K562 (cell line): Measurements from ENCODE around the gene IQCN. TPM values are rescaled to one million over a fixed set of nuclear protein-coding genes. Genes with fewer than 3 reads are reported as not detected.

Source experiments
- CBX1 ChIP-seq: sonication (generic); IDR thresholded peaks from 2 replicates; pipeline ENCODE4 v1.6.1; 2016; ENCODE audit warnings: antibody characterized with exemption, low read depth, mild to moderate bottlenecking
- CREB3 ChIP-seq: fragments of 450-650 bp; conservative IDR thresholded peaks from 2 replicates; pipeline ENCODE4 v1.6.1; 2016; ENCODE audit warnings: missing genetic modification characterization, low read depth, mild to moderate bottlenecking, missing compliant biosample characterization, moderate library complexity
- CREM ChIP-seq: IDR thresholded peaks from 2 replicates; pipeline ENCODE4 v1.6.1; 2014; ENCODE audit warnings: antibody characterized with exemption, low read depth
- HDAC1 ChIP-seq, 2 experiments: fragments of 450-650 bp; IDR thresholded peaks; 2 replicates each; pipeline ENCODE4 v1.6.1; 2016 to 2017; ENCODE audit warnings: inconsistent platforms in 1 of 2, mild to moderate bottlenecking in 1 of 2, moderate library complexity in 1 of 2
- HNRNPUL1 ChIP-seq: fragments of 200-400 bp; formaldehyde crosslinking; IDR thresholded peaks from 2 replicates; pipeline ENCODE4 v1.6.1; 2017; ENCODE audit warnings: low read length
- KAT2B ChIP-seq: IDR thresholded peaks from one replicate; pipeline ENCODE4 v1.6.1; 2012; ENCODE audit warnings: low read depth, mild to moderate bottlenecking, control low read depth, inconsistent platforms, low read length, moderate library complexity
- MED1 ChIP-seq: sonication (generic); formaldehyde crosslinking; IDR thresholded peaks from 2 replicates; pipeline ENCODE4 v1.8.1; 2023; ENCODE audit warnings: missing genetic modification reagents, borderline replicate concordance
- MEIS2 ChIP-seq: fragments of 450-650 bp; IDR thresholded peaks from 2 replicates; pipeline ENCODE4 v1.6.1; 2014; ENCODE audit warnings: mild to moderate bottlenecking; ENCODE audit not compliant: partially characterized antibody
- POLR2AphosphoS5 ChIP-seq: IDR thresholded peaks from 2 replicates; pipeline ENCODE4 v1.6.1; 2011; ENCODE audit warnings: mild to moderate bottlenecking, low read depth, low read length, moderate library complexity; ENCODE audit not compliant: control insufficient read depth, insufficient read depth
- TGIF2 ChIP-seq: sonication (generic); formaldehyde crosslinking; IDR thresholded peaks from 2 replicates; pipeline ENCODE4 v1.8.1; 2022; ENCODE audit warnings: mild to moderate bottlenecking, missing genetic modification reagents, moderate library complexity
- ZBTB43 ChIP-seq: sonication (generic); formaldehyde crosslinking; IDR thresholded peaks from 2 replicates; pipeline ENCODE4 v1.8.0; 2023; ENCODE audit warnings: mild to moderate bottlenecking, missing genetic modification reagents
- ZNF263 ChIP-seq: sonication (generic); formaldehyde crosslinking; IDR thresholded peaks from 2 replicates; pipeline ENCODE4 v1.8.0; 2022; ENCODE audit warnings: mild to moderate bottlenecking, missing genetic modification reagents, borderline replicate concordance
- ZNF644 ChIP-seq: fragments of 200-800 bp; sonication (Bioruptor generic); IDR thresholded peaks from 2 replicates; pipeline ENCODE4 v1.6.1; 2016; ENCODE audit warnings: low read depth, missing genetic modification characterization, missing compliant biosample characterization
- ZNF668 ChIP-seq: fragments of 250-450 bp; sonication (Bioruptor Pico); IDR thresholded peaks from 2 replicates; pipeline ENCODE4 v1.8.0; 2022; ENCODE audit warnings: mild to moderate bottlenecking, inconsistent platforms
- polyA plus RNA-seq, 8 experiments: library from polyadenylated mRNA; depleted of rRNA in 4 of 8; stranded (reverse) in 5 of 8; unstranded in 3 of 8; fragments of >200 nt; fragmentation: Nextera tagmentation in 2 of 8; fragmentation: Illumina TruSeq in 1 of 8; extraction: Ambion mirVana in 2 of 8; extraction: Trizol in 1 of 8; gene quantifications; 2 replicates each; pipeline versions ENCODE4 v1.2.1 to v1.2.3, GENCODE V29; 2011 to 2014; ENCODE audit warnings: inconsistent platforms in 1 of 8, missing spikeins in 1 of 8
- total RNA-seq, 7 experiments: library from RNA; depleted of rRNA in 6 of 7; stranded (reverse); fragments of >200 nt in 6 of 7; fragmentation: Illumina TruSeq in 2 of 7; extraction: Trizol in 2 of 7; gene quantifications; 2 replicates each; pipeline versions ENCODE4 v1.2.1 to v1.2.3, GENCODE V29; 2011 to 2021; ENCODE audit warnings: low replicate concordance in 1 of 7
- TF ChIP-seq, protein P1 (sequence below): fragments of 450-650 bp; formaldehyde crosslinking; IDR thresholded peaks from 2 replicates; pipeline ENCODE4 v1.4.0; 2022; ENCODE audit warnings: missing genetic modification characterization
- TF ChIP-seq, protein P2 (sequence below): fragments of 450-650 bp; formaldehyde crosslinking; IDR thresholded peaks from 2 replicates; pipeline ENCODE4 v1.4.0; 2020; ENCODE audit warnings: mild to moderate bottlenecking, moderate library complexity
- TF ChIP-seq, protein P3 (sequence below), 3 experiments: fragments of 200-800 bp in 1 of 3; fragments of 250-450 bp in 1 of 3; fragments of 450-650 bp in 1 of 3; sonication (Bioruptor Pico) in 1 of 3; sonication (Bioruptor generic) in 1 of 3; formaldehyde crosslinking in 1 of 3; IDR thresholded peaks; 2 replicates each; pipeline versions ENCODE4 v1.6.1 to v1.8.0; 2016 to 2022; ENCODE audit warnings: mild to moderate bottlenecking in 2 of 3, missing genetic modification characterization in 2 of 3, missing compliant biosample characterization in 1 of 3, moderate library complexity in 1 of 3

Gene IQCN
- total and polyA plus RNA-seq, 9 of the 15 experiments (the other 6 are each of a cell fraction or from before 2014, with no cell fraction given), result 0.01 to 0.07 (median 0.04) TPM; not detected in 3

DNA sequence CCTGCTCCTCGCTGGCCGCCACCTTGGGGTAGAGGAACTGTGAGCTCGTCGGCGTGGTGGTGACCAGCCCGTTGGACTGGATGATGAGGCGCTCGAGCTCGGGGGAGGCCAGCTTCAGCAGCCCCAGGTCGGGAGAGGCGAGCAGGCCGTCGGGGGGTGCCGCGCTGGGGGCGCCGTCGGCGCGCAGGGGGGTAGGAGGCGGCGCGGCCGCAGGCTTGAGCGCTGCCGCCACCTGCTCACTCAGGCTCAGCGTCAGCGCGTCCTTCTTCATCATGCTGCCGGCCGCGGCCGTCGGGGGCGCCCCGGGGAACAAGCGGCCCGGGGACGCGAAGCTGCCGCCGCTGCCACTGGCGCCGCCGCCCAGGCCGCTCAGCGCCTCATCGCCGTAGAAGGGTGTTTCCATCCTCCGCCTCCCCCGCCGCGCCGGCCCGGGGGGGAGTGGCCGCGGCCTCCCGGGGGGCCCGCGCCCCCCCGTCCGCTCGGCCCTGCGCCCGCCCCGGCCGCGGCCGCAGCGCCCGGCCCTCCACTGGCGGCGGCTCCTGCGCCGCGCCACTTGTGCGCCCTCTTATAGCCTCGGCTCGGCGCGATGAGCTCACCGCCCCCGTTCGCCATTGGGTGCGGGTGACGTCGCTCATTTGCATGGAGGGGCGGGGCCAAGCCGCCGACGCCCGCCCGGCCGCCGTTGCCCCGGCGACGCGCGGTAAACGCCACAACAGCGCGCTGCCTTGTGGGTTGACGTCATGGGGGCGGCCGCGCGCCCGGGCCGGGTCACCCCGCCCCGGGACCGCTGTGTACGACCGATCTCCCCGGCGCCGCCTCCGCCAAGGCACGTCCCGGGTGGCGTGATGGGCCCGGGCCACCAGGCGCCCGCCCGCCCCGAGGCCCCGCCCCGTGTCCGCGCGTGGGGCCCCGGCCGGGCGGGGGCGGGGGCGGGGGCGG lies 7.1 kb upstream of the IQCN start, which contains the start of gene JUND (continued):
- TF ChIP-seq, protein P1, sequence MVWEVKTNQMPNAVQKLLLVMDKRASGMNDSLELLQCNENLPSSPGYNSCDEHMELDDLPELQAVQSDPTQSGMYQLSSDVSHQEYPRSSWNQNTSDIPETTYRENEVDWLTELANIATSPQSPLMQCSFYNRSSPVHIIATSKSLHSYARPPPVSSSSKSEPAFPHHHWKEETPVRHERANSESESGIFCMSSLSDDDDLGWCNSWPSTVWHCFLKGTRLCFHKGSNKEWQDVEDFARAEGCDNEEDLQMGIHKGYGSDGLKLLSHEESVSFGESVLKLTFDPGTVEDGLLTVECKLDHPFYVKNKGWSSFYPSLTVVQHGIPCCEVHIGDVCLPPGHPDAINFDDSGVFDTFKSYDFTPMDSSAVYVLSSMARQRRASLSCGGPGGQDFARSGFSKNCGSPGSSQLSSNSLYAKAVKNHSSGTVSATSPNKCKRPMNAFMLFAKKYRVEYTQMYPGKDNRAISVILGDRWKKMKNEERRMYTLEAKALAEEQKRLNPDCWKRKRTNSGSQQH (CRISPR knock-in tag), result no peak
- TF ChIP-seq, protein P2, sequence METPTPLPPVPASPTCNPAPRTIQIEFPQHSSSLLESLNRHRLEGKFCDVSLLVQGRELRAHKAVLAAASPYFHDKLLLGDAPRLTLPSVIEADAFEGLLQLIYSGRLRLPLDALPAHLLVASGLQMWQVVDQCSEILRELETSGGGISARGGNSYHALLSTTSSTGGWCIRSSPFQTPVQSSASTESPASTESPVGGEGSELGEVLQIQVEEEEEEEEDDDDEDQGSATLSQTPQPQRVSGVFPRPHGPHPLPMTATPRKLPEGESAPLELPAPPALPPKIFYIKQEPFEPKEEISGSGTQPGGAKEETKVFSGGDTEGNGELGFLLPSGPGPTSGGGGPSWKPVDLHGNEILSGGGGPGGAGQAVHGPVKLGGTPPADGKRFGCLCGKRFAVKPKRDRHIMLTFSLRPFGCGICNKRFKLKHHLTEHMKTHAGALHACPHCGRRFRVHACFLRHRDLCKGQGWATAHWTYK (CRISPR knock-in tag), result peak; percentile 75
- no peak for TF ChIP-seq KAT2B
- no peak for TF ChIP-seq HNRNPUL1
- no peak; the same call in 1 of the 2 replicates for TF ChIP-seq ZNF644
- 0 out of 2 replicates have a peak, but pooled peaks have one; percentile 53 for TF ChIP-seq TGIF2 (CRISPR knock-in tag)
- TF ChIP-seq CREM, result peak; percentile 92
- TF ChIP-seq HDAC1 (IDR thresholded peaks at IDR 0.05), result no peak
- TF ChIP-seq ZNF668, result no peak
- no peak for TF ChIP-seq MEIS2
- TF ChIP-seq ZBTB43 (CRISPR knock-in tag), result no peak
- peak; percentile 35; the same call in 1 of the 2 replicates for TF ChIP-seq MED1 (CRISPR knock-in tag)
- peak; percentile 95; the same call in 1 of the 2 replicates for TF ChIP-seq POLR2AphosphoS5
- peak; percentile 12; the same call in 1 of the 2 replicates for TF ChIP-seq ZNF263 (CRISPR knock-in tag)
- TF ChIP-seq, protein P3, sequence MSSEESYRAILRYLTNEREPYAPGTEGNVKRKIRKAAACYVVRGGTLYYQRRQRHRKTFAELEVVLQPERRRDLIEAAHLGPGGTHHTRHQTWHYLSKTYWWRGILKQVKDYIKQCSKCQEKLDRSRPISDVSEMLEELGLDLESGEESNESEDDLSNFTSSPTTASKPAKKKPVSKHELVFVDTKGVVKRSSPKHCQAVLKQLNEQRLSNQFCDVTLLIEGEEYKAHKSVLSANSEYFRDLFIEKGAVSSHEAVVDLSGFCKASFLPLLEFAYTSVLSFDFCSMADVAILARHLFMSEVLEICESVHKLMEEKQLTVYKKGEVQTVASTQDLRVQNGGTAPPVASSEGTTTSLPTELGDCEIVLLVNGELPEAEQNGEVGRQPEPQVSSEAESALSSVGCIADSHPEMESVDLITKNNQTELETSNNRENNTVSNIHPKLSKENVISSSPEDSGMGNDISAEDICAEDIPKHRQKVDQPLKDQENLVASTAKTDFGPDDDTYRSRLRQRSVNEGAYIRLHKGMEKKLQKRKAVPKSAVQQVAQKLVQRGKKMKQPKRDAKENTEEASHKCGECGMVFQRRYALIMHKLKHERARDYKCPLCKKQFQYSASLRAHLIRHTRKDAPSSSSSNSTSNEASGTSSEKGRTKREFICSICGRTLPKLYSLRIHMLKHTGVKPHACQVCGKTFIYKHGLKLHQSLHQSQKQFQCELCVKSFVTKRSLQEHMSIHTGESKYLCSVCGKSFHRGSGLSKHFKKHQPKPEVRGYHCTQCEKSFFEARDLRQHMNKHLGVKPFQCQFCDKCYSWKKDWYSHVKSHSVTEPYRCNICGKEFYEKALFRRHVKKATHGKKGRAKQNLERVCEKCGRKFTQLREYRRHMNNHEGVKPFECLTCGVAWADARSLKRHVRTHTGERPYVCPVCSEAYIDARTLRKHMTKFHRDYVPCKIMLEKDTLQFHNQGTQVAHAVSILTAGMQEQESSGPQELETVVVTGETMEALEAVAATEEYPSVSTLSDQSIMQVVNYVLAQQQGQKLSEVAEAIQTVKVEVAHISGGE (CRISPR knock-in tag; IDR thresholded peaks at IDR 0.05), result no peak; a peak in 2 of 6 replicates
- TF ChIP-seq CBX1, result peak; percentile 66; the same call in 1 of the 2 replicates
- TF ChIP-seq CREB3, result no peak
